ENCODE measurements around the gene OR2F1. TPM values are rescaled to one million over a fixed set of nuclear protein-coding genes. Genes with fewer than 3 reads are reported as not detected.

OR2F1 gene
- total and polyA plus RNA-seq, 4 donors = not detected

- Histone ChIP-seq H3K9me3 (ENCODE audit: control insufficient read depth, low read length) (no peaks in the 10 kb centered on the region), H3K27ac (ENCODE audit: low read depth in 1 of 2, low read length in 2 of 2) (no peak overlapping the region), H3K27me3 (ENCODE audit: control insufficient read depth in 1 of 2, insufficient read depth in 2 of 2, low read length in 1 of 2) (no peaks in the 10 kb centered on the region), H3K4me1 (ENCODE audit: control insufficient read depth in 1 of 2, insufficient read depth in 2 of 2, low read length in 2 of 2) (no peaks in the 10 kb centered on the region), H3K36me3 (ENCODE audit: control insufficient read depth in 1 of 2, insufficient read depth in 2 of 2, low read length in 1 of 2) (no peaks in the 10 kb centered on the region), H3K4me3 (ENCODE audit: low read length in 2 of 2) (no peak overlapping the region)
- ATAC-seq (ENCODE audit: low FRiP score) (no peak), DNase-seq (no peak)
- 70 to 73% methylated on average over 4 of the region's 4 CpGs for WGBS, 2 donors
- intact Hi-C loops (cut with DNase I) = no loop called here
Measured at GRCh38 chr7:143973870-143974416, 19.3 kb downstream of the OR2F1 start.

- 87% methylated on average over 4 of the region's 4 CpGs for WGBS, 2 donors
- no peaks in the 10 kb centered on the region for H3K27me3 ChIP-seq (ENCODE audit: control insufficient read depth in 1 of 2, insufficient read depth in 2 of 2, low read length in 1 of 2)
- DNase-seq (no peak), ATAC-seq (ENCODE audit: low FRiP score) (no peak)
- intact Hi-C loops (cut with DNase I) = no loop called here
- no peaks in the 10 kb centered on the region for H3K9me3 ChIP-seq (ENCODE audit: control insufficient read depth, low read length)
- H3K27ac ChIP-seq (ENCODE audit: low read depth in 1 of 2, low read length in 2 of 2) = no peak overlapping the region
- H3K36me3 ChIP-seq (ENCODE audit: control insufficient read depth in 1 of 2, insufficient read depth in 2 of 2, low read length in 1 of 2) = no peaks in the 10 kb centered on the region
- H3K4me1 ChIP-seq (ENCODE audit: control insufficient read depth in 1 of 2, insufficient read depth in 2 of 2, low read length in 2 of 2) = no peaks in the 10 kb centered on the region
- no peak overlapping the region for H3K4me3 ChIP-seq (ENCODE audit: low read length in 2 of 2)
Measured at GRCh38 chr7:143974459-143974858, 19.8 kb downstream of the OR2F1 start.

DNA sequence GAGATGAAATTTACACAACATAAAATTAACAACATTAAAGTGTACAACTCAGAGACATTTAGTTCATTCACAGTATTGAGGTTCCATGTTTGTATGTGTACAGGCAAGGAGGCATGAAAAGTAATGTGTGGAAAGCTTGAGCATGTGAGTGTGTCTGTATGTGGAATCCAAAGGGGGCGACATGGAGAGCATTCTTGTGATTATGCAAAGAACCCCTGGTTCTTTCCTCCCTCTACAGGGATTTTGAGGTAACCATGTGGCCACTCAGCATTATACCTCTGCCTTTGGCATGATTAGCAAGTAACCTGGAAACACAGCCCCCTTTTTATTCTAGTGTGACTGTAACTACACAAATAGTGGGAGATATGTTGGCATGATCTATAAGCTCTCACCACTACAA, 21.0 kb downstream of the OR2F1 start:
- DNase-seq (no peak), ATAC-seq (ENCODE audit: low FRiP score) (no peak)
- WGBS, 2 donors = 54 to 70% methylated on average over 1 of the region's 1 CpG
- intact Hi-C loops (cut with DNase I) = no loop called here
- Histone ChIP-seq H3K27ac (ENCODE audit: low read depth in 1 of 2, low read length in 2 of 2) (no peak overlapping the region), H3K9me3 (ENCODE audit: control insufficient read depth, low read length) (no peaks in the 10 kb centered on the region), H3K4me1 (ENCODE audit: control insufficient read depth in 1 of 2, insufficient read depth in 2 of 2, low read length in 2 of 2) (peaks cover 0 to 1% of the 10 kb centered on the region in 2 donors), H3K4me3 (ENCODE audit: low read length in 2 of 2) (no peak overlapping the region), H3K36me3 (ENCODE audit: control insufficient read depth in 1 of 2, insufficient read depth in 2 of 2, low read length in 1 of 2) (no peaks in the 10 kb centered on the region), H3K27me3 (ENCODE audit: control insufficient read depth in 1 of 2, insufficient read depth in 2 of 2, low read length in 1 of 2) (no peaks in the 10 kb centered on the region)

DNA sequence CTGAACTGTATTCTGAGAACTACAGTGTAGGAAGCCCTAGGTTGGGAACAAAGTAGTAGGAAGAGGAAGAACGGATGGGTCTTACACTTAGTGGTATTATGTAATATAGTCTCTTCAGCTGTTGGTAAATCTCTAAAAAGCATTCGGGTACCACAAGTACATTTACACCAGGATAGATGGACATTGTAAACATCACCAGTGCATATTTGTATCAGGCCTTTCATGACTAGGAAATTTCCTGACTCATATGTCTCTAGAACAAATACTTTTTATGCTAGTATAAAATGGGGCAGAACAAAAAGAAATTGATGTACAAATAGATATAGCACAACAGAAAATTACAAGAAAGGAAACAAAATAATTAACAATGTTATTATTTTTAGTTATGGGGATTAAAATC, 23.9 kb downstream of the OR2F1 start:
- H3K4me1 ChIP-seq (ENCODE audit: control insufficient read depth in 1 of 2, insufficient read depth in 2 of 2, low read length in 2 of 2) = peaks cover 0 to 1% of the 10 kb centered on the region in 2 donors
- ATAC-seq (ENCODE audit: low FRiP score) = no peak
- H3K4me3 ChIP-seq (ENCODE audit: low read length in 2 of 2) = no peak overlapping the region

GRCh38 chr7:143979359-143979758, 24.7 kb downstream of the OR2F1 start:
- H3K27me3 ChIP-seq (ENCODE audit: control insufficient read depth in 1 of 2, insufficient read depth in 2 of 2, low read length in 1 of 2) = no peaks in the 10 kb centered on the region
- peaks cover 0 to 1% of the 10 kb centered on the region in 2 donors for H3K4me1 ChIP-seq (ENCODE audit: control insufficient read depth in 1 of 2, insufficient read depth in 2 of 2, low read length in 2 of 2)
- no peaks in the 10 kb centered on the region for H3K36me3 ChIP-seq (ENCODE audit: control insufficient read depth in 1 of 2, insufficient read depth in 2 of 2, low read length in 1 of 2)
- H3K4me3 ChIP-seq (ENCODE audit: low read length in 2 of 2) = no peak overlapping the region
- DNase-seq (no peak), ATAC-seq (ENCODE audit: low FRiP score) (no peak)
- 58 to 72% methylated on average over 1 of the region's 1 CpG for WGBS, 2 donors
- no peak overlapping the region for H3K27ac ChIP-seq (ENCODE audit: low read depth in 1 of 2, low read length in 2 of 2)
- no peaks in the 10 kb centered on the region for H3K9me3 ChIP-seq (ENCODE audit: control insufficient read depth, low read length)
- intact Hi-C loops (cut with DNase I) = no loop called here

More for the DNA sequence above, 23.9 kb downstream of the OR2F1 start:
- no peak overlapping the region for H3K27ac ChIP-seq (ENCODE audit: low read depth in 1 of 2, low read length in 2 of 2)
- DNase-seq = no peak
- intact Hi-C loops (cut with DNase I) = no loop called here
- WGBS, 2 donors = 90 to 91% methylated on average over 2 of the region's 2 CpGs
- H3K36me3 ChIP-seq (ENCODE audit: control insufficient read depth in 1 of 2, insufficient read depth in 2 of 2, low read length in 1 of 2) = no peaks in the 10 kb centered on the region
- no peaks in the 10 kb centered on the region for H3K9me3 ChIP-seq (ENCODE audit: control insufficient read depth, low read length)
- H3K27me3 ChIP-seq (ENCODE audit: control insufficient read depth in 1 of 2, insufficient read depth in 2 of 2, low read length in 1 of 2) = no peaks in the 10 kb centered on the region

DNA sequence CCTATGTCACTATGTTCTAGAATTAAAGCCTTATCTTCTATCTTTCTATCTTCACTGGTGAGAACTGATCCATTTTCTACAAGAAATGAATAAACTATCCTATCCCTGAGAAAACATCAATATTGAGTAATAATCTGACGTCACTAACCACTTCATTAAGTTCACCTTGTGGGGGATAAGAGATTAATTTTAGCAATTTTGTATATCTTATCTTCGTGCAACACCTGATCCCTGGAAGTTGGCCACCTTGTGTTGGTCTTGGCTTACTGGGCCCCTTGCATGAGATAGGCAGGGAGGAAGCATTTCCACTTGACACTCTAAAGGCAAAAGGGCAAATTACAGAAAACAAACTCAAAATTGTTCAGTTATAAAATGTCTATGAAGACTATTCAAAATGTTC, 25.4 kb downstream of the OR2F1 start:
- Histone ChIP-seq H3K9me3 (ENCODE audit: control insufficient read depth, low read length) (no peaks in the 10 kb centered on the region), H3K36me3 (ENCODE audit: control insufficient read depth in 1 of 2, insufficient read depth in 2 of 2, low read length in 1 of 2) (no peaks in the 10 kb centered on the region), H3K4me1 (ENCODE audit: control insufficient read depth in 1 of 2, insufficient read depth in 2 of 2, low read length in 2 of 2) (peaks cover 0 to 1% of the 10 kb centered on the region in 2 donors), H3K27ac (ENCODE audit: low read depth in 1 of 2, low read length in 2 of 2) (no peak overlapping the region), H3K4me3 (ENCODE audit: low read length in 2 of 2) (no peak overlapping the region), H3K27me3 (ENCODE audit: control insufficient read depth in 1 of 2, insufficient read depth in 2 of 2, low read length in 1 of 2) (no peaks in the 10 kb centered on the region)
- ATAC-seq (ENCODE audit: low FRiP score) (no peak), DNase-seq (no peak)
- WGBS, 2 donors = 63 to 64% methylated on average over 2 of the region's 2 CpGs
- intact Hi-C loops (cut with DNase I) = no loop called here

GRCh38 chr7:143980746-143981510, 26.3 kb downstream of the OR2F1 start:
- intact Hi-C loops (cut with DNase I) = no loop called here

GRCh38 chr7:143983960-143984359, 29.3 kb downstream of the OR2F1 start:
- H3K36me3 ChIP-seq (ENCODE audit: control insufficient read depth in 1 of 2, insufficient read depth in 2 of 2, low read length in 1 of 2) = no peaks in the 10 kb centered on the region
- no peak for ATAC-seq (ENCODE audit: low FRiP score)
- no peaks in the 10 kb centered on the region for H3K9me3 ChIP-seq (ENCODE audit: control insufficient read depth, low read length)
- no peaks in the 10 kb centered on the region for H3K27me3 ChIP-seq (ENCODE audit: control insufficient read depth in 1 of 2, insufficient read depth in 2 of 2, low read length in 1 of 2)
- WGBS, 2 donors = 93 to 95% methylated on average over 5 of the region's 5 CpGs
- no peak overlapping the region for H3K27ac ChIP-seq (ENCODE audit: low read depth in 1 of 2, low read length in 2 of 2)
- DNase-seq = no peak
- H3K4me3 ChIP-seq (ENCODE audit: low read length in 2 of 2) = no peak overlapping the region
- intact Hi-C loops (cut with DNase I) = no loop called here
- peaks cover 0 to 1% of the 10 kb centered on the region in 2 donors for H3K4me1 ChIP-seq (ENCODE audit: control insufficient read depth in 1 of 2, insufficient read depth in 2 of 2, low read length in 2 of 2)

More at GRCh38 chr7:143980746-143981510, 26.3 kb downstream of the OR2F1 start:
- no peak overlapping the region for H3K4me3 ChIP-seq (ENCODE audit: low read length in 2 of 2)
- no peaks in the 10 kb centered on the region for H3K27me3 ChIP-seq (ENCODE audit: control insufficient read depth in 1 of 2, insufficient read depth in 2 of 2, low read length in 1 of 2)
- H3K27ac ChIP-seq (ENCODE audit: low read depth in 1 of 2, low read length in 2 of 2) = no peak overlapping the region
- DNase-seq (no peak), ATAC-seq (ENCODE audit: low FRiP score) (no peak)
- H3K4me1 ChIP-seq (ENCODE audit: control insufficient read depth in 1 of 2, insufficient read depth in 2 of 2, low read length in 2 of 2) = peaks cover 0 to 1% of the 10 kb centered on the region in 2 donors
- 91 to 92% methylated on average over 10 of the region's 10 CpGs for WGBS, 2 donors
- no peaks in the 10 kb centered on the region for H3K36me3 ChIP-seq (ENCODE audit: control insufficient read depth in 1 of 2, insufficient read depth in 2 of 2, low read length in 1 of 2)
- no peaks in the 10 kb centered on the region for H3K9me3 ChIP-seq (ENCODE audit: control insufficient read depth, low read length)

- no peak for ATAC-seq (ENCODE audit: low FRiP score)
- no peak for DNase-seq
- no peak overlapping the region for H3K27ac ChIP-seq (ENCODE audit: low read depth in 1 of 2, low read length in 2 of 2)
- H3K27me3 ChIP-seq (ENCODE audit: control insufficient read depth in 1 of 2, insufficient read depth in 2 of 2, low read length in 1 of 2) = no peaks in the 10 kb centered on the region
- no peaks in the 10 kb centered on the region for H3K9me3 ChIP-seq (ENCODE audit: control insufficient read depth, low read length)
- H3K4me1 ChIP-seq (ENCODE audit: control insufficient read depth in 1 of 2, insufficient read depth in 2 of 2, low read length in 2 of 2) = no peaks in the 10 kb centered on the region
- no peaks in the 10 kb centered on the region for H3K36me3 ChIP-seq (ENCODE audit: control insufficient read depth in 1 of 2, insufficient read depth in 2 of 2, low read length in 1 of 2)
- intact Hi-C loops (cut with DNase I) = no loop called here
- H3K4me3 ChIP-seq (ENCODE audit: low read length in 2 of 2) = no peak overlapping the region
Measured at GRCh38 chr7:143987513-143987912, 32.9 kb downstream of the OR2F1 start.

Data from aorta (tissue), 5 donors.